AG09309 (cell line): ENCODE results near the gene NADK2.

Source experiments
- DNase-seq: peaks from one replicate; pipeline ENCODE4 v3.0.0-alpha.2; 2010; ENCODE audit warnings: low read depth
- H3K4me3 ChIP-seq: 2 replicates; pipeline ENCODE4 v1.5.1; 2011; ENCODE audit warnings: mild to moderate bottlenecking, low read depth, low read length, moderate library complexity; ENCODE audit not compliant: control insufficient read depth
- CTCF ChIP-seq: IDR thresholded peaks from 2 replicates; pipeline ENCODE4 v1.5.1; 2011; ENCODE audit warnings: mild to moderate bottlenecking, low read depth, low read length, inconsistent platforms; ENCODE audit not compliant: insufficient read depth, control insufficient read depth; ENCODE audit errors: missing control alignments

The NADK2 gene

GRCh38 chr5:36151434-36152323 lies 90.0 kb downstream of the NADK2 start, which contains the start of the genes LMBRD2 and SKP2:
LMBRD2 (minus strand) TSS chr5:36151887; CDS start chr5:36143349, 8,538 bp downstream.
SKP2 (plus strand) TSS chr5:36152111; CDS start chr5:36152263, 152 bp downstream.
- DNase-seq = peak; percentile 87
- peak within 1 kb of the TSS; percentile 96 for H3K4me3 ChIP-seq
- no peak for TF ChIP-seq CTCF

- peak overlapping the region; percentile 96 for H3K4me3 ChIP-seq
- no peak for TF ChIP-seq CTCF
- no peak for DNase-seq
Measured at GRCh38 chr5:36150676-36151433, 90.9 kb downstream of the NADK2 start.

GRCh38 chr5:36147681-36148080 lies 94.0 kb downstream of the NADK2 start:
- TF ChIP-seq CTCF = no peak
- H3K4me3 ChIP-seq = no peak overlapping the region
- DNase-seq = no peak

- H3K4me3 ChIP-seq = no peak overlapping the region
- no peak for TF ChIP-seq CTCF
- DNase-seq = no peak
Measured at GRCh38 chr5:36146390-36146789, 95.3 kb downstream of the NADK2 start.

GRCh38 chr5:36145311-36145710 lies 96.4 kb downstream of the NADK2 start:
- no peak overlapping the region for H3K4me3 ChIP-seq
- no peak for DNase-seq
- TF ChIP-seq CTCF = no peak
